Measurements from ENCODE around the gene FBXO17.
A peak's percentile ranks its signal among the peaks of the same experiment; 100 is the strongest.
"Not testable (repeated sequence)": the region's sequence is repeated elsewhere in the genome, so short reads cannot be mapped to it uniquely, and the experiment has no call there.

FBXO17 gene

DNA sequence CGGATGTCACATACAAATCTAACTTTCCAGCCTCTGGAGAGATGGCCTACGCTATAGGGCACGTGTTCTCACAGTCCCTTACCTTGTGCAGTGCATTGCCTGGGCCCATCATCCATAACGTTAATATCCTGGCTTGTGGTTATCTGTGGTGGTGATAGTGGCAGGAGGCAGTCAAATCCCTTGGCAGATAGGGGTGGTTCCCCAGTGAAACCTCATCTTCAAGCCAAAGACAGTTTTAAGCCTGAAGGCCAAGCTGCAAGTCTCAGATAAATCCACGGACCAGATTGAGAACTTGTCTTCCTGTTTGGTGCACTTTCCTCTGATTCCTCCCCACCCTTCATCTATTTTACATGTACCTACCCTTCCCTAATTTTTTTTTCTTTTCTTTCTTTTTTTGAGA is 4.3 kb upstream of the FBXO17 start:
- DNase-seq (ENCODE audit: low read depth in 2 of 2), result no peak

DNA sequence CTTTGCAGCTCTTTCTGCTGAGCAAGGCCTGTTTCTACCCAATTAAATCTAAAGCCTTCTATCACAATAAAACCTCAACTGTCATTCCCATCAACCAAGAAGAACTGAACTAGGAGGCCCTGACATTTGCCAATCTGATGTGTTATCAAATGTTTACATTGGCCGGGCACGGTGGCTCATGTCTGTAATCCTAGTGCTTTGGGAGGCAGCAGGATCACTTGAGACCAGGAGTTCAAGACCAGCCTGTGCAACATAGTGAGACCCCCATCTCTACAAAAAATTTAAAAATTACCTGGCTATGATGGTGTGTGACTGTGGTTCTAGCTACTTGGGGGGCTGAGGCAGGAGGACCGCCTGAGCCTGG is 2.8 kb upstream of the FBXO17 start:
- no peak for DNase-seq (ENCODE audit: low read depth in 2 of 2)

- DNase-seq (ENCODE audit: low read depth in 2 of 2), result no peak
These were observed 2.1 kb upstream of the FBXO17 start for GRCh38 chr19:38977445-38978325.

DNA sequence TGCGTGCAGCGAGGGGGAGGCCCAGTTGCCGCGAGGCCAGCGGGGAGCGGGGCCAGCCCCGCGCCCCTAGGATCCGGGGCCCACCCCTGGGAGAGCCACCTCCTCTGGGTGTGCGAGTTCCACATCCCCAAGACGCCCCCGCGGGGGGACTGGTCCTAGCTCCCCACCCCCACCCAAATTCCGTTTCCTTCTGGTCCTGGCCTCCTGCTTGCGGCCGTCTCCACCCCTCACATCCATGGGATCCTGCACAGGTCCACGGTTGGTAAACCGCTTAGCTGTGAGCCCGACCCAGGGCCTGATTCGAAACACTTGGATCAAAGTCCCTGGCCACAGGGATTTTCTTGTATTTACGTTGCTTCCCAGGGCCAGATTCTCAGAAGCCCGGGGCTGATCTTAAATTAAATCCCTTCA is 324 bp upstream of the FBXO17 start:
- DNase-seq (ENCODE audit: low read depth in 2 of 2), result no peak

- DNase-seq (ENCODE audit: low read depth in 2 of 2), result no peak
These were observed 823 bp downstream of the FBXO17 start for GRCh38 chr19:38974624-38975213.

- DNase-seq (ENCODE audit: low read depth in 2 of 2), result no peak
These were observed 3.9 kb downstream of the FBXO17 start for GRCh38 chr19:38971672-38972071.

- no peak for DNase-seq (ENCODE audit: low read depth in 2 of 2)
These were observed 4.6 kb downstream of the FBXO17 start for GRCh38 chr19:38970664-38971532.

DNA sequence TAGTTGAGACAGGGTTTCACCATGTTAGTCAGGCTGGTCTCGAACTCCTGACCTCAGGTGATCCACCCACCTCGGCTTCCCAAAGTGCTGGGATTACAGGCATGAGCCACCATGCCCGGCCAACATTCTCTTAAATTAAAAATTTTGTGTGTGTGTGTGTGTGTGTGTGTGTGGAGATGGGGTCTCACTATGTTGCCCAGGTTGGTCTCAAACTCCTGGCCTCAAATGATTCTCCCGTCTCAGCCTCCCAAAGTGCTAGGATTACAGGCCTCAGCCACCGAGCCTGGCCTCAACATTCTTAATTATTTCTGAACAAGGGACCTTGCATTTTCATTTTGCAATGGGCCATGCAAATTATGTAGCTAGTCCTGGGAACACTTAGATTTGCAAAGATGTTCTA is 9.4 kb downstream of the FBXO17 start:
- DNase-seq (ENCODE audit: low read depth in 2 of 2), result not testable (repeated sequence)

GRCh38 chr19:38964738-38965137 is 10.8 kb downstream of the FBXO17 start:
- no peak for DNase-seq (ENCODE audit: low read depth in 2 of 2)

DNA sequence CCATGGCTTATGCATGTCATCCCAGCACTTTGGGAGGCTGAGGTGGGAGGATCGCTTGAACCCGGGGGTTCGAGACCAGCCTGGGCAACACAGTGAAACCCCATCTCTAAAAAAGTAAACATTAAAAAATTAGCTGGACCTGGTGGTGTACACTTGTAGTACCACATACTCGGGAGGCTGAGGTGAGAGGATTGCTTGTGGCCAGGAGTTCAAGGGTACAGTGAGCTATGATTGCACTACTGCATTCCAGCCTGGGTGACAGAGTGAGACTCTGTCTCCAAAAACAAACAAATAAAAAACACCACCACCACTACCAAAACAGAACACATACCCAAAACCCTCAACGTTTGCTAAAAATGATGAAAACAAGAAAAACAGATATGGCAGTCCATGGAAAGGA is 15.9 kb downstream of the FBXO17 start:
- DNase-seq (ENCODE audit: low read depth in 2 of 2), result no peak

DNA sequence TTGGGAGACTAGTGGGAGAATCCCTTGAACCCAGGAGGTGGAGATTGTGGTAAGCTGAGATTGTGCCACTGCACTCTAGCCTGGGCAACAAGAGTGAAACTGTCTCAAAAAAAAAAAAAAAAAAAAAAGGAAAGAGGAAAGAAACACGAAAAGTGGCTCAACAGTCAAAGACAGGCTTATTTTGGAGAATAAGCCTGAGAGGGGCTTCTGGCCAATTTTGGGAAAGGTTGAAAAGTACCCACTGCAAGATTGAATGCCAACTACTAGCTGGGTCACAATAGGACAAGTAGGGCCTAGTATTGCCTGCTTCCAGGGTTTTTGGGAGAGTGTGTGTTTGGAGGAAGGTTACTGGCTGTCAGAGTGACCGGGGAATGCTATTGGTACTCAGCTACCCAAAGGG is 17.2 kb downstream of the FBXO17 start:
- no peak for DNase-seq (ENCODE audit: low read depth in 2 of 2)

DNA sequence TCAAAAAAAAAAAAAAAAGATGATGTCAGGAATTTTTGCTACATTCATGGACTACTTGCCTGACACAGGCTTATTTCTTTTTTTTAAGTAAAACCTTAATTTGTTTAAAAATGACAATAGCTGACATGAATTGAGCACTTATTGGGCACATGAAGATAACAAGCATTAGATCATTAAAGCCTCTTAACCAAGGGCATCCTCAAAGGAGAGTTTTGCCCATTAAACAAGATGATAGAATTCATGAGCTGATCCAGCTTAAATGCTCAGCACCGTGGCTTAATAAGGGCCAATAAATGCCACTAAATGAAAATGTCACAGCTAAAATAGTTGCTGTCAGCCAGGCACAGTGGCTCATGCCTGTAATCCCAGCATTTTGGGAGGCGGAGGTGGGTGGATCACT is 19.3 kb downstream of the FBXO17 start:
- no peak for DNase-seq (ENCODE audit: low read depth in 2 of 2)

GRCh38 chr19:38953677-38954076 is 21.9 kb downstream of the FBXO17 start:
- no peak for DNase-seq (ENCODE audit: low read depth in 2 of 2)

GRCh38 chr19:38952395-38953165 is 23.0 kb downstream of the FBXO17 start:
- DNase-seq (ENCODE audit: low read depth in 2 of 2), result no peak

- no peak for DNase-seq (ENCODE audit: low read depth in 2 of 2)
These were observed 24.4 kb downstream of the FBXO17 start for GRCh38 chr19:38951187-38951586.

- peak; percentile 42 to 50 for DNase-seq (ENCODE audit: low read depth in 2 of 2)
These were observed 25.8 kb downstream of the FBXO17 start for GRCh38 chr19:38949580-38950367.

- DNase-seq (ENCODE audit: low read depth in 2 of 2), result no peak
These were observed 29.1 kb downstream of the FBXO17 start for GRCh38 chr19:38946229-38947010.

GRCh38 chr19:38945562-38946228 is 29.8 kb downstream of the FBXO17 start:
- no peak for DNase-seq (ENCODE audit: low read depth in 2 of 2)

DNA sequence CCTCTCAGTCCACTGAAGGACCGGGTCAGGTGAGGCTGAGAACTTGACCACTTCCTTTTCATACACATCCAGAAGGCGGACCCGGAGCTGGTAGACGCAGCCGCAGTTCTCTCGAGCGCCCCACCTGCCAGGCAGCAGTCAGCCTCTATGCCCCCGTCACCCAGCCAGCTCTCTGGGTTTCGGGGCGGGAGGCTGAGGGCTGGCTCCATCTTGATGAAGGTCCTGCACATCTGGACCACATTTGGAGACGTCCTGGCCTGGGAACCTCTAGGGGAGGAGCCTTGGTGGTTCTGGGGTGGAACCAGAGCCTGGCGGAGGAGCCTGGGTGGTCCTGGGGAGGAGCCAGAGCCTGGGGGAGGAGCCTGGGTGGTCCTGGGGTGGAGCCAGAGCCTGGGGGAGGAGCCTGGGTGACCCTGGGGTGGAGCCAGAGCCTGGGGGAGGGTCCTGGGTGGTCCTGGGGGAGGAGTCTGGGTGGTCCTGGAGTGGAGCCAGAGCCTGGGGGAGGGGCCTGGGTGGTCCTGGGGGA is 30.5 kb downstream of the FBXO17 start:
- DNase-seq (ENCODE audit: low read depth in 2 of 2), result no peak
